HepG2 (cell line): ENCODE results near the gene ADCY10. TPM values are rescaled to one million over a fixed set of nuclear protein-coding genes. Genes with fewer than 3 reads are reported as not detected.

Experiments used
- ATAC-seq: fragments of 200-7000 bp; cut with Tn5 transposase; 3 replicates; pipeline ENCODE4 v1.9.1; 2020; ENCODE audit warnings: mild to moderate bottlenecking, moderate library complexity
- BruUV-seq: library from RNA; stranded (reverse); fragments of 400-500 nt; replicated peaks from 2 replicates; lab custom pipeline; 2021; lab: Mats Ljungman, UMichigan
- CTCF ChIA-PET: fragments of 300-600 bp; formaldehyde crosslinking; extraction: SDS; loops from one replicate; lab custom pipeline; 2021; ENCODE audit warnings: low total read pairs, inconsistent platforms, low intra/inter-chr PET ratio; lab: Yijun Ruan, JAX
- POLR2A ChIA-PET: fragments of 350-600 bp; sonication (Branson Sonifier 250); formaldehyde crosslinking; loops from one replicate; lab custom pipeline; 2020; ENCODE audit warnings: antibody characterized with exemption, inconsistent platforms; lab: Yijun Ruan, JAX
- DNase-seq: peaks from one replicate; pipeline ENCODE4 v3.0.0-alpha.2; 2015; ENCODE audit warnings: low spot score
- FAIRE-seq: peaks from 3 replicates; lab custom pipeline; 2011; peaks lifted over from hg19 to GRCh38; lab: Jason Lieb, UNC
- H2AFZ ChIP-seq: one replicate; pipeline ENCODE4 v1.6.1; 2011; ENCODE audit warnings: low read length, inconsistent platforms
- H3K27ac ChIP-seq: fragments of 300-600 bp; 3 replicates; pipeline ENCODE4 v1.8.0; 2011; ENCODE audit warnings: mixed run types, mild to moderate bottlenecking, mixed read lengths, low read length, inconsistent platforms; ENCODE audit not compliant: insufficient read depth; ENCODE audit errors: extremely low read length
- H3K27me3 ChIP-seq, 2 experiments: fragments of 200-600 bp in 1 of 2; 2 replicates in 1 of 2; 3 replicates in 1 of 2; pipeline versions ENCODE4 v1.6.0 to v1.8.0; 2011; ENCODE audit warnings: low read length in 2 of 2, mild to moderate bottlenecking in 2 of 2, moderate library complexity in 2 of 2, inconsistent platforms in 1 of 2; ENCODE audit not compliant: insufficient read depth in 2 of 2, control insufficient read depth in 1 of 2
- H3K36me3 ChIP-seq, 2 experiments: fragments of 200-600 bp in 1 of 2; replicated peaks in 1 of 2; 2 replicates in 1 of 2; 3 replicates in 1 of 2; pipeline versions ENCODE4 v1.5.1 to v1.8.0; 2011; ENCODE audit warnings: low read length in 2 of 2, inconsistent platforms in 1 of 2; ENCODE audit not compliant: insufficient read depth in 2 of 2, control insufficient read depth in 1 of 2
- H3K4me1 ChIP-seq: 2 replicates; pipeline ENCODE4 v1.5.1; 2012; ENCODE audit warnings: low read length, inconsistent platforms; ENCODE audit not compliant: insufficient read depth
- H3K4me2 ChIP-seq: 2 replicates; pipeline ENCODE4 v1.6.0; 2011; ENCODE audit warnings: low read depth, low read length, inconsistent platforms
- H3K4me3 ChIP-seq, 3 experiments: fragments of 200-600 bp in 1 of 3; sonication (generic), shearing (Covaris generic) in 1 of 3; replicated peaks in 1 of 3; 2 replicates each; pipeline ENCODE4 v1.5.1; 2011 to 2016; ENCODE audit warnings: low read length in 3 of 3, inconsistent platforms in 2 of 3, low read depth in 2 of 3, mild to moderate bottlenecking in 2 of 3, control low read depth in 1 of 3, mixed read lengths in 1 of 3; ENCODE audit not compliant: insufficient read depth in 1 of 3
- H3K79me2 ChIP-seq: one replicate; pipeline ENCODE4 v1.6.1; 2011; ENCODE audit warnings: low read length, inconsistent platforms; ENCODE audit not compliant: insufficient read depth
- H3K9ac ChIP-seq: 2 replicates; pipeline ENCODE4 v1.6.0; 2011; ENCODE audit warnings: mild to moderate bottlenecking, low read depth, low read length, inconsistent platforms; ENCODE audit not compliant: insufficient read depth
- H3K9me3 ChIP-seq: 2 replicates; pipeline ENCODE4 v1.5.1; 2012; ENCODE audit warnings: mild to moderate bottlenecking, low read length
- H4K20me1 ChIP-seq: 2 replicates; pipeline ENCODE4 v1.6.0; 2011; ENCODE audit warnings: inconsistent platforms, mild to moderate bottlenecking, low read length, moderate library complexity; ENCODE audit not compliant: insufficient read depth
- HMGXB3 ChIP-seq: sonication (generic); formaldehyde crosslinking; IDR thresholded peaks from 2 replicates; pipeline ENCODE4 v1.4.0; 2020; ENCODE audit warnings: missing genetic modification reagents, borderline replicate concordance
- HNF4G ChIP-seq, 2 experiments: sonication (generic) in 1 of 2; formaldehyde crosslinking in 1 of 2; IDR thresholded peaks; 2 replicates each; pipeline versions ENCODE4 v1.4.0 to v1.6.1; 2011 to 2020; ENCODE audit warnings: borderline replicate concordance in 2 of 2, low read depth in 2 of 2, mild to moderate bottlenecking in 2 of 2, low read length in 1 of 2, missing genetic modification reagents in 1 of 2, moderate library complexity in 1 of 2
- ZNF296 ChIP-seq: sonication (generic); formaldehyde crosslinking; conservative IDR thresholded peaks from 2 replicates; pipeline ENCODE4 v1.5.0; 2020; ENCODE audit warnings: mild to moderate bottlenecking, missing genetic modification reagents
- WGBS: methylation state at CpG from one replicate; pipeline ENCODE4 v1.1.6; 2017; ENCODE audit warnings: low lambda C conversion rate; 5-methylcytosine and 5-hydroxymethylcytosine counted together
- in situ Hi-C: cut with HindIII; loops from 2 replicates; pipeline ENCODE4 v1.10.0; 2017; ENCODE audit warnings: low pct_unique_long_range_greater_than_20kb; ENCODE audit not compliant: extremely low pct_ligation_motif_present
- intact Hi-C: fragments of 100-400 bp; cut with micrococcal nuclease; formaldehyde crosslinking; loops from one replicate; pipeline ENCODE4 v1.10.0; 2022; ENCODE audit not compliant: unreplicated experiment
- polyA plus RNA-seq, 8 experiments: library from polyadenylated mRNA; depleted of rRNA in 3 of 8; stranded (reverse) in 7 of 8; unstranded in 1 of 8; fragments of >200 nt; fragmentation: Illumina TruSeq in 4 of 8; extraction: Trizol in 4 of 8; gene quantifications; 2 replicates each; pipeline versions ENCODE4 v1.2.1 to v1.2.3, GENCODE V29; 2011 to 2016; ENCODE audit warnings: low read depth in 4 of 8, missing spikeins in 1 of 8, mixed read lengths in 1 of 8; ENCODE audit not compliant: insufficient read depth in 1 of 8
- total RNA-seq, 5 experiments: library from RNA; depleted of rRNA; stranded (reverse); fragments of >200 nt; fragmentation: Illumina TruSeq; extraction: Trizol; gene quantifications; 2 replicates each; pipeline ENCODE4 v1.2.3, GENCODE V29; 2016; ENCODE audit warnings: low read depth in 1 of 5

ADCY10 gene
- total and polyA plus RNA-seq, 2 of the 13 experiments (the other 11 are each of a cell fraction or from before 2014, with no cell fraction given) = 0.02 to 0.03 TPM

- BruUV-seq = no TSS peak
- no peaks in the 10 kb centered on the region for H3K79me2 ChIP-seq
- no peaks in the 10 kb centered on the region; a peak in 1 of 5 replicates for H3K36me3 ChIP-seq
- no peak overlapping the region for H3K9ac ChIP-seq
- no peaks in the 10 kb centered on the region for H3K9me3 ChIP-seq
- H3K27me3 ChIP-seq = no peaks in the 10 kb centered on the region
- DNase-seq (no peak), ATAC-seq (peak; percentile 38; the same call in 2 of the 3 replicates), FAIRE-seq (no peak)
- peaks cover 7% of the 10 kb centered on the region; the same call in 1 of the 2 replicates for H3K4me1 ChIP-seq
- in situ Hi-C loops = no loop called here
- H3K4me2 ChIP-seq = no peak overlapping the region
- no peaks in the 10 kb centered on the region for H4K20me1 ChIP-seq
- CTCF ChIA-PET = no interaction called here
- no peak overlapping the region for H3K4me3 ChIP-seq
- no peak overlapping the region for H2AFZ ChIP-seq
- POLR2A ChIA-PET = no interaction called here
- no peak overlapping the region for H3K27ac ChIP-seq
- WGBS = 52% methylated on average over 2 of the region's 2 CpGs
- intact Hi-C loops = no loop called here
- TF ChIP-seq HMGXB3 (CRISPR knock-in tag) = no peak
- TF ChIP-seq ZNF296 (CRISPR knock-in tag) = no peak
- no peak for TF ChIP-seq HNF4G (IDR thresholded peaks at IDR 0.05; ENCODE audit: borderline replicate concordance, low read depth, low read length)
- TF ChIP-seq HNF4G (CRISPR knock-in tag; IDR thresholded peaks at IDR 0.05; ENCODE audit: borderline replicate concordance, low read depth) = no peak
Observed at GRCh38 chr1:167797015-167797414, 116.9 kb downstream of the ADCY10 start.
